Measurements from ENCODE around the gene GGT1.
"Not testable (repeated sequence)": the region's sequence is repeated elsewhere in the genome, so short reads cannot be mapped to it uniquely, and the experiment has no call there.

GGT1 gene

DNA sequence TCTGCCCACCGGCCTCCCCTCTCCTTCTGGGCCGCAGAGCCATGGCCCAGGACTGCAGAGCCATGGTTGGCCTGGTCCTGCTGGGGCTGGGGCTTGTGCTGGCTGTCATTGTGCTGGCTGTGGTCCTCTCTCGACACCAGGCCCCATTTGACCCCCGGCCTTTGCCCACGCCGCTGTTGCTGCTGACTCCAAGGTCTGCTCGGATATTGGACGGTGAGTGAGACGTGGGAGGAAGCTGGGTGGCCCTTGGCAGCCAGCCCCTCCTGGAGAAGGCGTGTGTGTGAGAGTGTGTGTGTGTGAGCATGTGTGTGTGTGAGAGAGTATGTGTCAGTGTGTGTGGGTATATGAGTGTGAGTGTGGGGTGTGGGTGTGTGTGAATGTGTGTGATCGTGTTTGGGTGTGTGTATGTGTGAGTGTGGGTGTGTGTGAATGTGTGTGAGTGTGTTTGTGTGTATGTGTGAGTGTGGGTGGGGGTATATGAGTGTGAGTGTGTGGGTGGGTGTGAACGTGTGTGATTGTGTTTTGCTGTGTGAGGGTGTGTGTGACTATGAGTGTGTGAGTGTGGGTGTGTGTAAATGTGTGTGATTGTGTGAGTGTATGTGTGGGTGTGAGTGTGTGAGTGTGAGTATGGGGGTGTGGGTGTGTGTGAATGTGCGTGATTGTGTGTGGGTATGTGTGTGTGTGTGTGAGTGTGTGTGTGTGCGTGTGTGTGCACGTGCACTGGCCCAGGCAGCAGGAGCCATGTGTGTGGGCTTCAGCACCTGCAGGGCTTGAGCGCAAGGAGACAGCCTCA lies 30.4 kb downstream of the GGT1 start:
- in situ Hi-C loops (cut with HindIII; ENCODE audit: low sequenced_read_pairs): not testable (repeated sequence)

- in situ Hi-C loops (cut with HindIII; ENCODE audit: low sequenced_read_pairs): not testable (repeated sequence)
Observed at GRCh38 chr22:24634776-24635389, 31.9 kb downstream of the GGT1 start.

- in situ Hi-C loops (cut with HindIII; ENCODE audit: low sequenced_read_pairs): not testable (repeated sequence)
Observed at GRCh38 chr22:24636513-24636912, 33.5 kb downstream of the GGT1 start.

- in situ Hi-C loops (cut with HindIII; ENCODE audit: low sequenced_read_pairs): not testable (repeated sequence)
Observed at GRCh38 chr22:24642307-24642706, 39.3 kb downstream of the GGT1 start.

DNA sequence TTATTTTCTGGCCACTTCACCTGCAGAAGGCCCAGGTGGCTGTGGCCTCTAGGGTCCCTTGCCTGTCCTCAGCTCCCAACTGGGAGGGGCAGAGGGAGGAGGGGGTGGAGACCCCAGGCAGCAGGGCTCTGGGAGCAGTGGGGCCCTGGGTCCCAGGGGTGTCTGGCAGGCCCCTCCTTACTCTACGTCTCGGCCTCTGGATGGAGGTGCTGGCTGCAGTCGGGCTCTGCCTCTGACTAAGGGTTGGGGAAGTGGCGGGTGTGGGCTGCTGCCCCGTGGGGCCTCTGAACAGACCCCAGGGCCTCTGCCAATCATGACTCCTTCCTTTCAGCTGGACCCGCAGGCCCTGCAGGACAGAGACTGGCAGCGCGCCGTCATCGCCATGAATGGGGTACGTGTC lies 41.4 kb downstream of the GGT1 start:
- in situ Hi-C loops (cut with HindIII; ENCODE audit: low sequenced_read_pairs): not testable (repeated sequence)

DNA sequence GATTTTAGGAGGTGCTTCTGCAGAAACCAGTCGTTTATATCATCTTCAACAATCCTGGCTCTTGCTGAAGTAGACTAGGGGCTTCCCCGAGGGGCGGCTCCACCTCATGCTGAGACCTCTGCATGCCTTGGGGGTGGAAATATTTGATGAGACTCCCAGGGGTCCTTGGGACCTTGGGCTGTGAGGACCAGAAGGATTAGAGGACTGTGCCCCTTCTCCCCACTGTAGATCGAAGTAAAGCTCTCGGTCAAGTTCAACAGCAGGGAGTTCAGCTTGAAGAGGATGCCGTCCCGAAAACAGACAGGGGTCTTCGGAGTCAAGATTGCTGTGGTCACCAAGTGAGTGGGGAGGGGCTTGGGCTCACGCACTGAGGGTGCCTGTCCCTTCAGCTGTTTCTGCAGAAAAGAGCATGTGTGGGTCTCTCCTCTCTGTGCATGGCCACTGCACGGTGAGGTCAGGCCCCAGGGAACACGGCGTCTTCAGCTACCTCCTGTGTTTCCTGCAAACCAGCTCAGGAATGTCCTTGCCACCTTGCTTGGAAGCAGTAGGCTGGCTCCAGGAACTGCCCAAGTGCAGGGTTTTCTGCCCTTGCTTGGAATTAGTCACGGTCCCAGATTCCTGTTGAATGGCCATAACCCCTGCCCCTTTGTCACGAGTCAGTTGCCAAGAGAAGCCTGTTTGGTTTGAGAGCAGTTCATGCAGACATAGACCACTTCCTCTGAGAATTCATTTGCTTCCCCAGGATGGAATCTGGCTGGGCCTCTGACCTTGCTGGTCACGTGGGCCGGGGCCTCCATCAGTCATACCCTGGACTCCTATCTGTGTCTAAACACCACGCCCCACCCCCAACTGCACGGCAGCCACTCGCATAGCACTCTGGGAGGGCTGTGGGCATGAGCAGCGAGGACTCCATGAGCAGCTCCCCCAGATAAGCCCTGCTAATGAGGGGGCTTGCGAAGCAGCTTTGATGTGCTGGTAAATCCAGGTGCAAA lies 42.7 kb downstream of the GGT1 start:
- in situ Hi-C loops (cut with HindIII; ENCODE audit: low sequenced_read_pairs): not testable (repeated sequence)

GRCh38 chr22:24646756-24647155 lies 43.8 kb downstream of the GGT1 start:
- in situ Hi-C loops (cut with HindIII; ENCODE audit: low sequenced_read_pairs): not testable (repeated sequence)

DNA sequence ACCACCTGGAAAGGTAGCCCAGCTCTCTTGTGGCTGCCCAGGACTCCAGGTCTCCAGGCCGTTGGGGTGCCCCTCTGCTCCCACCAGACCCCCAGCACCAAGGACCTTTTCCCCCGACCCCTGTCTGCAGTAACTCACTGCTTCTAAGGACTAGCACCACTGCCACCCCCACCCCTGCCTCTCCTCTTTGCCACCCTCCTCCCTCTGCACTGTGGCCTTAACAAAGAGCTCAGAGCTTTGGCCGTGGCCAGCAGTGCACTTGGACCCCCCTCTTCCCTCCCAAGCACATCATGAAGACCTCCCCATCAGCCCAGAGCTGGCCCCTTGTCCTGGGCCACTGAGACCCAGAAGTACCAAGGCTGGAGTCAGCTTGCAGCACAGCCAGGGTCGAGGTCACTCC lies 46.4 kb downstream of the GGT1 start:
- in situ Hi-C loops (cut with HindIII; ENCODE audit: low sequenced_read_pairs): not testable (repeated sequence)

DNA sequence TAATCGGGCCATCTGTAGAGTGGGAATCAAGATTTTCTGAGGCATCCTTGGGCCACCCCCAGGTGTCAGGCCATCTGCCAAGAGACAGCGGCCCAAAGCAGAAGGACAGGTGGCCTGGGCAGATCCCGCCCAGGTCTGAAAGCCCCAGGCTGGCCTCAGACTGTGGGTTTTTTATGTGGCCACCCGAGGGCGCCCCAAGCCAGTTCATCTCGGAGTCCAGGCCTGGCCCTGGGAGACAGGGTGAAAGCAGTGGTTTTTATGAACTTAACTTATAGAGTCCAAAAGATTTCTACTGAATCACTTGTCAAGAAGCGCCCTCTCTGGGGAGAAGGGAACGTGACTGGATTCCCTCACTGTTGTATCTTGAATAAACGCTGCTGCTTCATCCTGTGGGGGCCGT lies 47.9 kb downstream of the GGT1 start:
- in situ Hi-C loops (cut with HindIII; ENCODE audit: low sequenced_read_pairs): not testable (repeated sequence)

DNA sequence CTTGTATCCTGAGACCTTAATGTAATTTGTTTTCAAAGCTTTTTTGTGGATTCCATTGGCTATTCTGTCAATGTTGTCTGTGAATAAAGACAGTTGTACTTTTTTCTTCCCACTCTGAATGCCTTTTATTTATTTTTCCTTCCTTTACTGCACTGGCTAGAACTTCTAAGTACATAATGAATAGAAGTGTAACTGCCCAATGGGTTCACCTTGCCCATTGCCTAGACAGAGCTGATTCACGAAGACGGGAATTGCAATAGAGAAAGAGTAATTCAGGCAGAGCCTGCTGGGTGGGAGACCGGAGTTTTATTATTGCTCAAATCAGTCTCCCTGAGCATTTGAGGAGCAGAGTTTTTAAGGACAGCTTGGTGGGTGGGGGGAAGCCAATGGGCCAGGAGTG lies 62.4 kb downstream of the GGT1 start:
- in situ Hi-C loops (cut with HindIII; ENCODE audit: low sequenced_read_pairs): not testable (repeated sequence)

DNA sequence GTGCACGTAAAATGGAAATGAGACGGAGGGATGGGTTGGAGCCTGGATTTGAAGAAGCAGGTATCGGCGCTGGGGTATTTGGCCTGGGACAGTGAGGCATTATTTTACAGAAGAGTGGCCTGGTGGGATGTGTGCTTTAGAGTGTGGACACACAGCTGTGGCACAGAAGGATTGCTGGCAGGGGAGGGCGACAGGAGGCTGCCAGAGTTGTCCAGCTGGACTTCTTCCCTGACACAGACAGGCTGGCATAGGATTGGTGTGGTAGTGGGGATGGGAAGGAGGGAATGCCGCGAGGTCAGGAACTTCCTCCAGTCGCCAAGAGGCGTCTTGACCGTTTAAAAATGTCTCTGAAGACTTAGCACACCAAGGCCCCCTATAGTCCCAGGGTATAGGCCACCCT lies 64.9 kb downstream of the GGT1 start:
- in situ Hi-C loops (cut with HindIII; ENCODE audit: low sequenced_read_pairs): not testable (repeated sequence)

GRCh38 chr22:24672532-24672931 lies 69.5 kb downstream of the GGT1 start:
- in situ Hi-C loops (cut with HindIII; ENCODE audit: low sequenced_read_pairs): not testable (repeated sequence)

Data from DLD1 (cell line).